HepG2 (cell line): ENCODE measurements around the gene PTF1A. TPM values are rescaled to one million over a fixed set of nuclear protein-coding genes. Genes with fewer than 3 reads are reported as not detected.

Experiments used
- CBX1 ChIP-seq: IDR thresholded peaks from one replicate; pipeline ENCODE4 v1.6.1; 2016; ENCODE audit warnings: antibody characterized with exemption, low read depth
- MTA3 ChIP-seq: sonication (generic); formaldehyde crosslinking; IDR thresholded peaks from 2 replicates; pipeline ENCODE4 v1.4.0; 2020; ENCODE audit warnings: missing genetic modification reagents
- NBN ChIP-seq: fragments of 450-650 bp; conservative IDR thresholded peaks from 2 replicates; pipeline ENCODE4 v1.6.1; 2017
- PHF5A ChIP-seq: IDR thresholded peaks from one replicate; pipeline ENCODE4 v1.6.1; 2018; ENCODE audit warnings: low read depth, missing genetic modification reagents; ENCODE audit not compliant: unreplicated experiment
- POLR2AphosphoS2 ChIP-seq: IDR thresholded peaks from 2 replicates; pipeline ENCODE4 v1.6.1; 2011; ENCODE audit warnings: low read depth, low read length, improper control_type of control experiment
- RXRB ChIP-seq: IDR thresholded peaks from 2 replicates; pipeline ENCODE4 v1.6.1; 2016; ENCODE audit warnings: borderline replicate concordance, missing genetic modification reagents, missing compliant biosample characterization
- ZBTB10 ChIP-seq: sonication (generic); formaldehyde crosslinking; IDR thresholded peaks from 2 replicates; pipeline ENCODE4 v1.4.0; 2020; ENCODE audit warnings: missing genetic modification reagents, borderline replicate concordance
- ZBTB4 ChIP-seq: sonication (generic); formaldehyde crosslinking; IDR thresholded peaks from 2 replicates; pipeline ENCODE4 v1.4.0; 2020; ENCODE audit warnings: missing genetic modification reagents, mild to moderate bottlenecking, borderline replicate concordance
- ZBTB40 ChIP-seq, 2 experiments: fragments of 450-650 bp in 1 of 2; sonication (generic) in 1 of 2; formaldehyde crosslinking in 1 of 2; IDR thresholded peaks; 2 replicates each; pipeline versions ENCODE4 v1.6.1 to v1.8.0; 2016 to 2022; ENCODE audit warnings: antibody characterized with exemption in 1 of 2, mild to moderate bottlenecking in 1 of 2, missing genetic modification reagents in 1 of 2
- ZFP36 ChIP-seq: fragments of 150-350 bp; IDR thresholded peaks from 2 replicates; pipeline ENCODE4 v1.6.1; 2018; ENCODE audit warnings: borderline replicate concordance, low read length, low read depth; ENCODE audit not compliant: partially characterized antibody
- ZNF207 ChIP-seq: fragments of 450-650 bp; IDR thresholded peaks from 2 replicates; pipeline ENCODE4 v1.6.1; 2016; ENCODE audit warnings: antibody characterized with exemption, borderline replicate concordance
- ZNF639 ChIP-seq: conservative IDR thresholded peaks from 2 replicates; pipeline ENCODE4 v1.6.1; 2018; ENCODE audit warnings: missing genetic modification reagents
- polyA plus RNA-seq, 8 experiments: library from polyadenylated mRNA; depleted of rRNA in 3 of 8; stranded (reverse) in 7 of 8; unstranded in 1 of 8; fragments of >200 nt; fragmentation: Illumina TruSeq in 4 of 8; extraction: Trizol in 4 of 8; gene quantifications; 2 replicates each; pipeline versions ENCODE4 v1.2.1 to v1.2.3, GENCODE V29; 2011 to 2016; ENCODE audit warnings: low read depth in 4 of 8, missing spikeins in 1 of 8, mixed read lengths in 1 of 8; ENCODE audit not compliant: insufficient read depth in 1 of 8
- total RNA-seq, 5 experiments: library from RNA; depleted of rRNA; stranded (reverse); fragments of >200 nt; fragmentation: Illumina TruSeq; extraction: Trizol; gene quantifications; 2 replicates each; pipeline ENCODE4 v1.2.3, GENCODE V29; 2016; ENCODE audit warnings: low read depth in 1 of 5

The PTF1A gene
- total and polyA plus RNA-seq, 2 of the 13 experiments (the other 11 are each of a cell fraction or from before 2014, with no cell fraction given): not detected

GRCh38 chr10:23186697-23187096, 5.4 kb upstream of the PTF1A start (continued):
- TF ChIP-seq ZBTB4 (CRISPR knock-in tag): no peak
- peak; percentile 78 for TF ChIP-seq RXRB
- TF ChIP-seq ZBTB40 (IDR thresholded peaks at IDR 0.05): no peak
- TF ChIP-seq ZBTB40 (CRISPR knock-in tag; IDR thresholded peaks at IDR 0.05): no peak
- no peak for TF ChIP-seq CBX1
- TF ChIP-seq ZBTB10 (CRISPR knock-in tag): no peak
- no peak for TF ChIP-seq POLR2AphosphoS2
- TF ChIP-seq ZNF639 (CRISPR knock-in tag): no peak
- TF ChIP-seq NBN: no peak
- no peak for TF ChIP-seq ZNF207
- TF ChIP-seq ZFP36: no peak
- no peak for TF ChIP-seq PHF5A
- TF ChIP-seq MTA3 (CRISPR knock-in tag): no peak
